Stimulated activated CD4-positive, alpha-beta T cell treated with anti-CD3 and anti-CD28 coated beads, Interleukin-15, amount 100 ng/mL, for 48 hours (primary cell): Measurements from ENCODE around the gene FCHO2.

Experiments used
- DNase-seq, 2 donors: peaks; one replicate each; pipeline ENCODE4 v3.0.0-alpha.2; 2020; ENCODE audit warnings: low read depth in 2 of 2

Gene FCHO2

GRCh38 chr5:73112359-73112758 is 156.5 kb downstream of the FCHO2 start:
- no peak for DNase-seq

GRCh38 chr5:73114044-73114688 is 158.3 kb downstream of the FCHO2 start:
- DNase-seq, result no peak

GRCh38 chr5:73115399-73116051 is 159.7 kb downstream of the FCHO2 start:
- DNase-seq, result no peak

GRCh38 chr5:73116506-73116905 is 160.7 kb downstream of the FCHO2 start:
- no peak for DNase-seq

GRCh38 chr5:73117088-73117740 is 161.4 kb downstream of the FCHO2 start:
- no peak for DNase-seq

GRCh38 chr5:73118391-73118973 is 162.6 kb downstream of the FCHO2 start:
- DNase-seq, result no peak

GRCh38 chr5:73119451-73120157 is 163.8 kb downstream of the FCHO2 start:
- DNase-seq, result no peak

GRCh38 chr5:73120222-73121118 is 164.6 kb downstream of the FCHO2 start, which contains the start of gene TMEM171:
TSS of gene TMEM171 (plus strand) at chr5:73120575. CDS start at chr5:73123374, 2,799 bp downstream.
- DNase-seq, result no peak

GRCh38 chr5:73121119-73121463 is 165.2 kb downstream of the FCHO2 start:
- DNase-seq, result no peak

GRCh38 chr5:73122875-73123810 is 167.3 kb downstream of the FCHO2 start:
- no peak for DNase-seq

GRCh38 chr5:73125289-73125688 is 169.4 kb downstream of the FCHO2 start:
- DNase-seq, result no peak

GRCh38 chr5:73126381-73126780 is 170.5 kb downstream of the FCHO2 start:
- DNase-seq, result no peak

- DNase-seq, result no peak
These were observed 171.1 kb downstream of the FCHO2 start for GRCh38 chr5:73126957-73127356.

- DNase-seq, result no peak
These were observed 173.3 kb downstream of the FCHO2 start for GRCh38 chr5:73129143-73129542.

- DNase-seq, result no peak
These were observed 175.0 kb downstream of the FCHO2 start for GRCh38 chr5:73130811-73131210.

- no peak for DNase-seq
These were observed 176.0 kb downstream of the FCHO2 start for GRCh38 chr5:73131711-73132425.

GRCh38 chr5:73132759-73133158 is 176.9 kb downstream of the FCHO2 start:
- DNase-seq, result no peak

- no peak for DNase-seq
These were observed 179.2 kb downstream of the FCHO2 start for GRCh38 chr5:73135021-73135420.

GRCh38 chr5:73135429-73136054 is 179.7 kb downstream of the FCHO2 start:
- DNase-seq, result no peak
